AG10803 (cell line): ENCODE results near the gene TBCA.
A peak's percentile ranks its signal among the peaks of the same experiment; 100 is the strongest.

Experiments
- DNase-seq: peaks from one replicate; pipeline ENCODE4 v3.0.0; 2010; ENCODE audit warnings: low read depth
- H3K4me3 ChIP-seq: 2 replicates; pipeline ENCODE4 v1.5.1; 2011; ENCODE audit warnings: mild to moderate bottlenecking, low read length, control low read depth
- TF ChIP-seq, protein P1 (sequence below): conservative IDR thresholded peaks from 2 replicates; pipeline ENCODE4 v1.5.1; 2011; ENCODE audit warnings: mild to moderate bottlenecking, low read length, control low read depth, inconsistent platforms

Gene TBCA

DNA sequence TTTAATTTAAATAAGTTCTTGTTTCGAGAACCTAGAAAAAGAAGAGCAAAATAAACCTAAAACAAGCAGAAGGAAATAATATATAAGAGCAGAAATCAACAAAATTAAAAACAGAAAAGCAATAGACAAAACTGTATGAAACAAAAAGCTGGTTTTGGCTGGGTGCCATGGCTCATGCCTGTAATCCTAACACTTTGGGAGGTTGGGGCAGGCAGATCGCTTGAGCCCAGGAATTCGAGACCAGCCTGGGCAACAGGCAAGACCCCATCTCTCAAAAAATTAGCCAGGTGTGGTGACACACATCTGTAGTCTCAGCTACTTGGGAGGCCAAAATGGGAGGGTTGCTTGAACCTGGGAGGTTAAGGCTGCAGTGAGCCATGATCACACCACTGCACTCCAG is 78.4 kb downstream of the TBCA start:
- TF ChIP-seq, protein P1, sequence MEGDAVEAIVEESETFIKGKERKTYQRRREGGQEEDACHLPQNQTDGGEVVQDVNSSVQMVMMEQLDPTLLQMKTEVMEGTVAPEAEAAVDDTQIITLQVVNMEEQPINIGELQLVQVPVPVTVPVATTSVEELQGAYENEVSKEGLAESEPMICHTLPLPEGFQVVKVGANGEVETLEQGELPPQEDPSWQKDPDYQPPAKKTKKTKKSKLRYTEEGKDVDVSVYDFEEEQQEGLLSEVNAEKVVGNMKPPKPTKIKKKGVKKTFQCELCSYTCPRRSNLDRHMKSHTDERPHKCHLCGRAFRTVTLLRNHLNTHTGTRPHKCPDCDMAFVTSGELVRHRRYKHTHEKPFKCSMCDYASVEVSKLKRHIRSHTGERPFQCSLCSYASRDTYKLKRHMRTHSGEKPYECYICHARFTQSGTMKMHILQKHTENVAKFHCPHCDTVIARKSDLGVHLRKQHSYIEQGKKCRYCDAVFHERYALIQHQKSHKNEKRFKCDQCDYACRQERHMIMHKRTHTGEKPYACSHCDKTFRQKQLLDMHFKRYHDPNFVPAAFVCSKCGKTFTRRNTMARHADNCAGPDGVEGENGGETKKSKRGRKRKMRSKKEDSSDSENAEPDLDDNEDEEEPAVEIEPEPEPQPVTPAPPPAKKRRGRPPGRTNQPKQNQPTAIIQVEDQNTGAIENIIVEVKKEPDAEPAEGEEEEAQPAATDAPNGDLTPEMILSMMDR, result no peak
- H3K4me3 ChIP-seq, result no peak overlapping the region
- DNase-seq, result no peak

DNA sequence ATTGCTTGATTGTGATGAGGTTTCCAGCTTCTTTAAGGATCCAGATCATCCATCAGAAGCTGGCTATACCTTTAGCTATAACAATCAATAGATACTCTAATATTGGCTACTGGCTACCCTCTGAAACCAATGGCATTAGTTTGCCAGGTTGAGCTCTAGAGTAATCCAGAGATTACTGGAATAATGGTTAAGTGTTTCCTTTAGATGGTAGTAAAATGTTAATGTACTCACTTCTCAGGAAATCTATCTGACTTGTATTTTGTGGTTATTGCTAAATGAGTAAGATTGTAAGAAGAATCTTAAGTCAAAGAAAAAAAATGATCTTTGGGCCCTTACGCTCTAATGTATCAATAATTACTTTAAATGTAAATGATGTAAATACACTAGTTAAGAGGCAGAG is 80.0 kb downstream of the TBCA start:
- TF ChIP-seq, protein P1, result no peak
- H3K4me3 ChIP-seq, result no peak overlapping the region
- DNase-seq, result no peak

DNA sequence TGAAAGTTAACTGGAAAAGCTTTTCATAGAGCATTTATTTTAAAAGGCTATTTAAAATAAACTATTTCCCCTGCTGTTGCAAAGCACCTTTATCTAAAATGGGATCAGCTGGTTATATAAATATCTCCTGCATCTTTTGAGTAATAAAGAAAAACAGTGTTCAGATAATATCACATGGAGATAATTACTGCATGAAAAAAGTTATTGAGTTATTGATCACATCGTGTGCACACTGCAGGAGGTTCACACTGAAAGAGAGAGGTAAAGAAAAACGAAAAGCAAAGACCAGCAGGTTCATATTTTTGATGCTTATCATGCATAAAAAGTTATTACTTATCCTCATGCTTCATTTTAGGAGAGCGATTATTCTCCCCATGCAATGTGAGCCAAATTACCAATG is 82.2 kb downstream of the TBCA start:
- DNase-seq, result no peak
- TF ChIP-seq, protein P1, result no peak
- H3K4me3 ChIP-seq, result no peak overlapping the region

DNA sequence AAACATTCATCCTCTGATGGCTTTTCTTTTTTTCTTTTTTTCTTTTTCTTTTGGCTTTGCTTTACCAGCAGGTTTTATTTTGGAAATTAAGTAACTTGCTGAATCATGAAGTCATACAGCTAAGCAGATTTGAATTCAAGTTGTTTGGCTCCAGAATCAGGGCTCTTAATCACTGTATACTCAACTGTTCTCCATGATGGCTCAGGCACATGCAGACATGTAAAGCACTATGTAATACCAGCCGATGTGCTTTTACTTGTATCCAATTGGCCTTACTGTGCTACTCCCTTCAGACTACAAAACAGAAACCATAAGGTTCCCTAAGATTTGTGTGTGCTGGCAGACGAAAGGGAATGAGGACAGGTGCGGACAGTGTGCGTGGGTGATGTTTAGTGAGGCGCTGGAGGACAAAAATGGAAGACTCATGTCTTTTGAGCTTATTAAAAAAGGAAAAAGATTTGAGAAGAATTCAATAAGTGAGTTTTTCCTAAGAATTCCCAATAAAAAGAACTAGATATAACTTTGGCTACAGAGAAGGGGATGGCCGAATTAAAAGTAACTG is 92.9 kb downstream of the TBCA start:
- TF ChIP-seq, protein P1, result no peak
- H3K4me3 ChIP-seq, result no peak overlapping the region
- DNase-seq, result peak; percentile 43

GRCh38 chr5:77670526-77670925 is 105.6 kb downstream of the TBCA start:
- DNase-seq, result no peak
- TF ChIP-seq, protein P1, result no peak

DNA sequence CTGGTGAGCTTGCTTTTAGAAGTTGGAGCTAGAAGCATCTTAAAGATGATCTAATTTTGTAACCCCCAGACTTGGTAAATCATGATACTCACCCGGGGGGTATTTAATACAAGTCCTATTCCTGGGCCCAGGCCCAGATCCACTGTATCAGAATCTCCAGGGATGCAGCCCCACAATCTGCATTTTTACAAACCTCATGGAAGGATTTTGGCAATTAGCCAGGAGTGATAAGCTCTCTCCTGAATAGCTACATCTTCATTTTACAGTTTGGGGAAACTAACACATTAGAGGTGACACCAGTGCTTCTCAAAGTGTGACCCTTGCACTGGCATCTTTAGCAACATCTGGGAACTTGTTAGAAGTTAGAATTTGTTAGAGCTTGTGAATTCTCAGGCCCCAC is 106.5 kb downstream of the TBCA start:
- H3K4me3 ChIP-seq, result no peak overlapping the region
- TF ChIP-seq, protein P1, result no peak
- DNase-seq, result no peak

More at GRCh38 chr5:77670526-77670925, 105.6 kb downstream of the TBCA start:
- no peak overlapping the region for H3K4me3 ChIP-seq

- H3K4me3 ChIP-seq, result no peak overlapping the region
- TF ChIP-seq, protein P1, result no peak
- DNase-seq, result peak; percentile 29
Observed at GRCh38 chr5:77663090-77663863, 112.9 kb downstream of the TBCA start.
